Smooth muscle cell (in vitro differentiated cells): ENCODE results near the gene ATP2B1. TPM values are rescaled to one million over a fixed set of nuclear protein-coding genes. Genes with fewer than 3 reads are reported as not detected.

Source experiments
- DNase-seq: peaks from one replicate; lab custom pipeline; 2025; ENCODE audit not compliant: unreplicated experiment; lab: John Stamatoyannopoulos, UW
- H2AFZ ChIP-seq: fragments of 200-600 bp; sonication (generic); 2 replicates; pipeline ENCODE4 v1.6.0; 2016; ENCODE audit warnings: antibody characterized with exemption, low read depth, mild to moderate bottlenecking
- H3F3A ChIP-seq: fragments of 200-600 bp; sonication (generic); 2 replicates; pipeline ENCODE4 v1.6.0; 2017; ENCODE audit warnings: antibody characterized with exemption, low read depth
- H3K27ac ChIP-seq: fragments of 200-600 bp; sonication (generic); 2 replicates; pipeline ENCODE4 v1.5.1; 2016; ENCODE audit warnings: low read depth, mild to moderate bottlenecking
- H3K27me3 ChIP-seq: fragments of 200-600 bp; sonication (generic); 2 replicates; pipeline ENCODE4 v1.6.1; 2016; ENCODE audit warnings: low read depth, mild to moderate bottlenecking
- H3K36me3 ChIP-seq: fragments of 200-600 bp; sonication (generic); 2 replicates; pipeline ENCODE4 v1.5.1; 2016; ENCODE audit warnings: low read depth
- H3K4me1 ChIP-seq: fragments of 200-600 bp; sonication (generic); 2 replicates; pipeline ENCODE4 v1.5.1; 2016; ENCODE audit warnings: low read depth
- H3K4me2 ChIP-seq: fragments of 200-600 bp; sonication (generic); 2 replicates; pipeline ENCODE4 v1.6.0; 2016; ENCODE audit warnings: mild to moderate bottlenecking
- H3K4me3 ChIP-seq: fragments of 200-600 bp; sonication (generic); 2 replicates; pipeline ENCODE4 v1.5.1; 2016; ENCODE audit warnings: mild to moderate bottlenecking
- H3K79me2 ChIP-seq: fragments of 200-600 bp; sonication (generic); 2 replicates; pipeline ENCODE4 v1.6.0; 2016; ENCODE audit warnings: low read depth, mild to moderate bottlenecking
- H3K9ac ChIP-seq: fragments of 200-600 bp; sonication (generic); 2 replicates; pipeline ENCODE4 v1.6.0; 2016; ENCODE audit warnings: low read depth
- H3K9me3 ChIP-seq: fragments of 200-600 bp; sonication (generic); replicated peaks from 2 replicates; pipeline ENCODE4 v1.5.1; 2016; ENCODE audit warnings: low read depth
- H4K20me1 ChIP-seq: fragments of 200-600 bp; sonication (generic); 2 replicates; pipeline ENCODE4 v1.6.0; 2016; ENCODE audit warnings: low read depth
- WGBS: methylation state at CpG from one replicate; pipeline ENCODE4 v1.1.7; 2016; ENCODE audit warnings: low lambda C conversion rate; 5-methylcytosine and 5-hydroxymethylcytosine counted together
- polyA plus RNA-seq: library from polyadenylated mRNA; unstranded; fragments of >200 nt; fragmentation: Nextera tagmentation; extraction: Ambion mirVana; gene quantifications from 2 replicates; pipeline ENCODE4 v1.2.1, GENCODE V29; 2016
- total RNA-seq: library from RNA; depleted of rRNA; stranded (reverse); fragments of >200 nt; gene quantifications from 2 replicates; pipeline ENCODE4 v1.2.3, GENCODE V29; 2014
- TF ChIP-seq, protein P1 (sequence below): fragments of 200-600 bp; sonication (generic); IDR thresholded peaks from 2 replicates; pipeline ENCODE4 v1.5.1; 2017; ENCODE audit warnings: borderline replicate concordance, mild to moderate bottlenecking, antibody characterized with exemption; ENCODE audit not compliant: insufficient read depth, poor library complexity, severe bottlenecking

The ATP2B1 gene
- total and polyA plus RNA-seq, 2 experiments from 2014 or later = 42.8 to 70.1 TPM

DNA sequence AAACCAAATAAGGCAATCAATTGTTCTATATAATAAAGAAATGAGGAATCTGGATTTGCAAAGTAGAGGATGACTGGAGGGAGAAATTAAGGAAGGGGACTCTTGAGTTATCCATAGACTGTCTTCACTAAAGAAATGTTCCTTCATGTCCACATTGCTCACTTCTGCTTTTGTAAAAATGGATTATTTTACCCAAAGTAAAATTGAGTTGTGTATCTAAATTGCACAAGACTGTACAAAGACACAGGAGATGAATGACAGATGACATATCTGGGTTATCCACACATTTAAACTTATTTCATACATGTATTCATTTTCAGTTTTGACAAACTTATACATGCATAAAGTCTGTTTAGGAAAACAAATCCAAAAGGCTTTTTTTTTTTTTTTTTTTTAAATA, 11.3 kb downstream of the ATP2B1 start:
- peaks cover 100% of the 10 kb centered on the region for H4K20me1 ChIP-seq

DNA sequence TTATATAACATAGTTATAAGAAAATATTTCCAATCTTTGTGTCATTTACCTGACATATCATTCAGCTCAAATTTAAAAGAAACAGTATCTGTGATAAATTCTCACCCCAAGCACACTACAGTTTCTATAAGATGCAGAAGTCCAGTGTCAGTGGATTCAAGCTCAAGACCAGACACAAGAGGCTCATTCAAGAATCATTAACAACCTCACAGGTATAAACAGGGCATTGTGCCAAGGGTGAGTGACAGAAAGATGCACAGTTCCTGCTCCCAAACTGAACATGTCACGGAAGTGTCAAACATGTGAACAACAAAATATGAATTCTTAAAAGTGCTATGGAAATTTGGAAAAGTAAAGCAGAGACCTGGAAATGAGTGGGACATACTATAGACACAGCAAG, 12.8 kb downstream of the ATP2B1 start:
- no peak overlapping the region for H2AFZ ChIP-seq
- WGBS = 92% methylated on average over 1 of the region's 1 CpG
- H3K4me1 ChIP-seq = peaks cover 19% of the 10 kb centered on the region
- no peak overlapping the region for H3K4me2 ChIP-seq
- H3K9me3 ChIP-seq = no peaks in the 10 kb centered on the region
- H3K4me3 ChIP-seq = no peak overlapping the region
- peaks cover 100% of the 10 kb centered on the region for H3K79me2 ChIP-seq
- no peak overlapping the region for H3K9ac ChIP-seq
- peaks cover 100% of the 10 kb centered on the region for H4K20me1 ChIP-seq
- H3K36me3 ChIP-seq = no peaks in the 10 kb centered on the region
- TF ChIP-seq, protein P1, sequence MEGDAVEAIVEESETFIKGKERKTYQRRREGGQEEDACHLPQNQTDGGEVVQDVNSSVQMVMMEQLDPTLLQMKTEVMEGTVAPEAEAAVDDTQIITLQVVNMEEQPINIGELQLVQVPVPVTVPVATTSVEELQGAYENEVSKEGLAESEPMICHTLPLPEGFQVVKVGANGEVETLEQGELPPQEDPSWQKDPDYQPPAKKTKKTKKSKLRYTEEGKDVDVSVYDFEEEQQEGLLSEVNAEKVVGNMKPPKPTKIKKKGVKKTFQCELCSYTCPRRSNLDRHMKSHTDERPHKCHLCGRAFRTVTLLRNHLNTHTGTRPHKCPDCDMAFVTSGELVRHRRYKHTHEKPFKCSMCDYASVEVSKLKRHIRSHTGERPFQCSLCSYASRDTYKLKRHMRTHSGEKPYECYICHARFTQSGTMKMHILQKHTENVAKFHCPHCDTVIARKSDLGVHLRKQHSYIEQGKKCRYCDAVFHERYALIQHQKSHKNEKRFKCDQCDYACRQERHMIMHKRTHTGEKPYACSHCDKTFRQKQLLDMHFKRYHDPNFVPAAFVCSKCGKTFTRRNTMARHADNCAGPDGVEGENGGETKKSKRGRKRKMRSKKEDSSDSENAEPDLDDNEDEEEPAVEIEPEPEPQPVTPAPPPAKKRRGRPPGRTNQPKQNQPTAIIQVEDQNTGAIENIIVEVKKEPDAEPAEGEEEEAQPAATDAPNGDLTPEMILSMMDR = no peak
- H3K27me3 ChIP-seq = no peaks in the 10 kb centered on the region
- no peak for DNase-seq
- H3K27ac ChIP-seq = no peak overlapping the region
- no peaks in the 10 kb centered on the region for H3F3A ChIP-seq

More for the DNA sequence above, 11.3 kb downstream of the ATP2B1 start:
- no peaks in the 10 kb centered on the region for H3F3A ChIP-seq
- no peak overlapping the region for H3K4me3 ChIP-seq
- H3K9ac ChIP-seq = no peak overlapping the region
- no peaks in the 10 kb centered on the region for H3K9me3 ChIP-seq
- no peak overlapping the region for H2AFZ ChIP-seq
- H3K4me1 ChIP-seq = peaks cover 9% of the 10 kb centered on the region
- no peaks in the 10 kb centered on the region for H3K36me3 ChIP-seq
- peaks cover 100% of the 10 kb centered on the region for H3K79me2 ChIP-seq
- no peak overlapping the region for H3K4me2 ChIP-seq
- DNase-seq = no peak
- no peak overlapping the region for H3K27ac ChIP-seq
- TF ChIP-seq, protein P1 = no peak
- no peaks in the 10 kb centered on the region for H3K27me3 ChIP-seq

DNA sequence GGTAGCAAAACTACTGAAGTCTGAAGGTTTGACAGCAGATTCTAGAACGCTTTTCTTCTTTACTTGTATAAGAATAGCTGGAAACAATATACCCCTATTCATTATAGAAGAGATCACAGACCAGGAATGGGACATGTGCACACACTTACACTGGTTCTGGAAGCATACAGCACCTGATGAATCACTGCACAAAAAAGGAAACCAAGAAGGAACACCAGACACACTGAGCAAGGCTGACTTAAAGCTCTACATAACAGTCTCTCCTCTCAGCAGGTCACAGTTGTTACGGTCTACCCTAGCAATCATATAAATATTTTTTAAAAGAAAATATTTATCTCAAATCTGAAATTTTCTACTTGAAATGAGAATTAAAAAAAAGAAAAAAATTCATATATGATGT, 13.5 kb downstream of the ATP2B1 start:
- Histone ChIP-seq H3F3A (no peaks in the 10 kb centered on the region), H3K36me3 (no peaks in the 10 kb centered on the region), H3K4me2 (no peak overlapping the region), H3K27me3 (no peaks in the 10 kb centered on the region), H3K4me1 (peaks cover 26% of the 10 kb centered on the region), H2AFZ (no peak overlapping the region), H3K9me3 (no peaks in the 10 kb centered on the region), H3K9ac (no peak overlapping the region), H4K20me1 (peaks cover 98% of the 10 kb centered on the region), H3K79me2 (peaks cover 100% of the 10 kb centered on the region), H3K27ac (no peak overlapping the region), H3K4me3 (no peak overlapping the region)
- TF ChIP-seq, protein P1 = no peak
- WGBS = 66% methylated on average over 2 of the region's 2 CpGs
- DNase-seq = no peak

DNA sequence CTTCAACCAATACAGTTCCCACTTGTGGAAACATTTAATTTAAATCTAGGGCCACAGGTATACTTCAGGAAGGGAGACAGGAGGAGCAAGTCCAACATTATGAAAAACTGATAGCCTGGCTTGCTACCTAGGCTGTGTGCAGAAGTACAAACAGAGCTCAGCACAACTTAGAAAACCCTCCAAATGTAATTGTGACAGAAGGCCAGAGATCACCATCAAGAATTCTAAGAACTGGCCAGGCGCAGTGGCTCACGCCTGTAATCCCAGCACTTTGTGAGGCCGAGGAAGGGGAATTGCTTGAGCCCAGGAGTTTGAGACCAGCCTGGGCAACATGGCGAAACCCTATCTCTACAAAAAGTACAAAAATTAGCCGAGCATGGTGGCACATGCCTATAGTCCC, 14.1 kb downstream of the ATP2B1 start:
- TF ChIP-seq, protein P1 = no peak
- H3F3A ChIP-seq = no peaks in the 10 kb centered on the region
- H3K27me3 ChIP-seq = no peaks in the 10 kb centered on the region
- no peaks in the 10 kb centered on the region for H3K36me3 ChIP-seq
- H4K20me1 ChIP-seq = peaks cover 98% of the 10 kb centered on the region
- no peak overlapping the region for H2AFZ ChIP-seq
- H3K4me1 ChIP-seq = peaks cover 31% of the 10 kb centered on the region
- no peak overlapping the region for H3K4me2 ChIP-seq
- no peaks in the 10 kb centered on the region for H3K9me3 ChIP-seq
- DNase-seq = no peak
- WGBS = 83% methylated on average over 5 of the region's 5 CpGs
- H3K27ac ChIP-seq = no peak overlapping the region
- H3K79me2 ChIP-seq = peaks cover 100% of the 10 kb centered on the region
- no peak overlapping the region for H3K4me3 ChIP-seq
- no peak overlapping the region for H3K9ac ChIP-seq
